Colon (tissue), 2 donors: ENCODE results near the gene NLGN1.

Experiments used
- FAIRE-seq: peaks from 2 replicates; lab custom pipeline; 2012; peaks lifted over from hg19 to GRCh38; lab: Jason Lieb, UNC
- donor health status: control.
- donor health status: control.

The NLGN1 gene

GRCh38 chr3:173770011-173770410 lies 372.5 kb downstream of the NLGN1 start:
- FAIRE-seq, result no peak

DNA sequence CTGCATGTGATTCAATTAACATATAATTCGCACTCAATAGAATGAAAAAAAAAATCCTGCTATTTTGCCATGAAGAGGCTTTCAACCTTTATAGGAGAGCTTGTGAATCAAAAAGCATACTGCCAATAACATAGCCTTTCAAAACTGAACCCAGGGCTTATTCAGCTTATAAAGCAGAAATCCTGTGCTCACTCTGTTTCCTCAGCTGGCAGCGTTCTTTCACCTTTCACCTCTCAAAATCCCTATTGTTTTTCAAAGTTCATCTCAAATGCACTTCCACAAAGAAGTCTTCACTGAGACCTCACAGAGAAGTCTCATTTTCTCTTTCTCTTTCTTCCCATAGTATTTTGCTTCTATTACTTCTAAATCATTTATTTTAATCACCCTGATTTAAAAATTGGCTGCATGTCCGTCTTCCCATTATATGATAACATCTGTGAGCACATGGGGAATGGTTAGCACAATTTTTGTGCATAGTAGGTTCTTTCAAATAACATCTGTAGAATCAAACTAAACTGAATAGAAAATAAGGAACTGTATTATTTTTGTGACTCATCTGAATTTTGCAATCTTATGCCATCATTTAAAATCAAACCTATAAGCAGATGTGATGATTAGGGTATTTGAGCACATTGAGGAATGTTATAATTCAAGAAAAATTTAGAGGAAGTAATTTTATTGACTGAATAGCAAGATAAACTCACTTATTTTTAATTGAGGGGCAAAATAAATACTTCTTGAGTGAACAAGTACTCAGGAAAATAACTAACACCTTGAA lies 373.4 kb downstream of the NLGN1 start:
- no peak for FAIRE-seq

- no peak for FAIRE-seq
Observed at GRCh38 chr3:173773800-173774199, 376.3 kb downstream of the NLGN1 start.

GRCh38 chr3:173774294-173774693 lies 376.8 kb downstream of the NLGN1 start:
- no peak for FAIRE-seq

GRCh38 chr3:173778251-173778650 lies 380.7 kb downstream of the NLGN1 start:
- no peak for FAIRE-seq

GRCh38 chr3:173780067-173780466 lies 382.5 kb downstream of the NLGN1 start:
- FAIRE-seq, result no peak

DNA sequence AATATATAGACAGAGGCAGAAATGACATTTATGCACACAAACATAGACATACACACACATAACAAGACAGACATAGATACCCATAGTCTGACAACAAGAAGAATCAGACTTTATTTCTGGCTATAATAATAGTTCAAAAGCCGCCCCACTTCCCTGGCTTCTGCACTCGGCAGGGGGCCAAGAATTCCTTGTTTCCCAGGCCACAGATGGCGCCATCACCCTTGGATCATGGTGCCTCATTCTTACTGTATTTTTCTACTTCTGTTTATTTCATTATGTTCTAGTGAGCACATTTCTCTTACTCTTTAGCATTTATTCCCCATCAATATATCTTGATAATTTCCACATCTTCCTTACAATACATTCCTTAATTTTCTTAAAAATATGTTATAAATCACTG lies 387.5 kb downstream of the NLGN1 start:
- no peak for FAIRE-seq

- no peak for FAIRE-seq
Observed at GRCh38 chr3:173789530-173790162, 392.1 kb downstream of the NLGN1 start.

GRCh38 chr3:173793963-173794362 lies 396.4 kb downstream of the NLGN1 start:
- no peak for FAIRE-seq

DNA sequence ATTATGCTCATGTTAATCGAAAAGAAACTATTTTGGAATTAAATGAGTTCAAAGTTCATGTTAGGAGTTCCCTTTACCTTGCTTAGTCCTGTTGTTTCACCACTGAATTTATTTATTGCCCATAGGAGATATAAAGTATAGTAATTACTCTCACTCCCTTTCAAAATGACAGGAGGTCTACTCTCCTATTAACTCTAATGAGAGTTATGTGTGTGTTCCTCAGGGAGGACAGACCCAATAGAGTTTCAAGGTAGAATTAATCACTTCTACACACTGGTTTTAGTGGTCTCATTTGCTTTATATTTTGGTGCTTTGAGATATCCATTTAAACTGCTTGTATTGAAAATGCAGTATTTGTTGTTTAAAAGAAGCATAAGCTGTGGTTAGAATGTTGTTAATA lies 398.9 kb downstream of the NLGN1 start:
- FAIRE-seq, result no peak

DNA sequence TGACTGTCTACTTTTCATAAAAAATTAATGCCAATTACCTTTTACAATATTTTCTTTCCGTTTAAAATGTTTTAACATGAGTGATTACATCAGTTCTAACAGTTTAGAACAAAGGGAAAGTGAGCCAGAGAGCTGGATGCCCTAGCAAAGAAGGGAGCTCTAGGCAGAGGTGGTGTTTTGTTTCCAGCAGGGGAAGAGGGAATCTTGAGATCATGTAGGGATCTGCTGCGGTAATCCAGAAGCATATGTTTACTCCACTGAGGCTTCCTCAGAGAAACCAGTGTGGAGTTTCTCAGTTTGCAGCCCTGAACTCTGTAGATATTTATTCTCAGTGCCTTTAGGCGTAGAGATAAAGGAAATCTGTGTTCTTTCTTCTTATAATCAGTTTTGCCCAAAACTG lies 399.3 kb downstream of the NLGN1 start:
- no peak for FAIRE-seq

GRCh38 chr3:173799060-173799816 lies 401.7 kb downstream of the NLGN1 start:
- no peak for FAIRE-seq

- FAIRE-seq, result no peak
Observed at GRCh38 chr3:173800154-173800553, 402.6 kb downstream of the NLGN1 start.

GRCh38 chr3:173814809-173815208 lies 417.3 kb downstream of the NLGN1 start:
- no peak for FAIRE-seq

- FAIRE-seq, result no peak
Observed at GRCh38 chr3:173819368-173819767, 421.8 kb downstream of the NLGN1 start.

- FAIRE-seq, result peak; percentile 55
Observed at GRCh38 chr3:173823911-173824460, 426.4 kb downstream of the NLGN1 start.

GRCh38 chr3:173825730-173826129 lies 428.2 kb downstream of the NLGN1 start:
- no peak for FAIRE-seq

- FAIRE-seq, result no peak
Observed at GRCh38 chr3:173826416-173826815, 428.9 kb downstream of the NLGN1 start.

GRCh38 chr3:173826901-173827609 lies 429.5 kb downstream of the NLGN1 start:
- no peak for FAIRE-seq

- FAIRE-seq, result no peak
Observed at GRCh38 chr3:173838644-173839043, 441.1 kb downstream of the NLGN1 start.

DNA sequence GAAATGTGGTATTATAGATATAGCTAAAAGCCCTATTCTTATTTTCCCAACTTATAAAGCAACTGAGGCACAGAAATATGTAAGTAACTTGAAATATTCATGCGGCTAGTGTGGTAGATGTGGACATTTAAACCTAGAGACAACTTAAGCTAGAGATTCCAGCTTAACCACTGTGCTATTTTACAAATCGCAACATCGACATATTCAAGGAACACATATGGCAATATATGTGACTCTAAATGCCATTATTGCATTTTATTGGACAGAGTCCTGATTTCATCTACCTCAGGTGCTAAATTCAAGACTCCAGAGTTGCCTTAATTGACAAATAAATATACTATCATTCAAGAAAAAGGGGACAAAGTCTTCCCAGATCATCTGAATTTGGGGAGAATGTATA lies 442.3 kb downstream of the NLGN1 start:
- FAIRE-seq, result no peak

GRCh38 chr3:173841334-173841733 lies 443.8 kb downstream of the NLGN1 start:
- FAIRE-seq, result no peak
